ENCODE data around the gene IQGAP3.

IQGAP3 gene

GRCh38 chr1:156534424-156535060 is 37.8 kb downstream of the IQGAP3 start:
- no peak for DNase-seq

- DNase-seq = no peak
Observed at GRCh38 chr1:156533568-156534220, 38.7 kb downstream of the IQGAP3 start.

- DNase-seq = no peak
Observed at GRCh38 chr1:156532374-156532773, 40.0 kb downstream of the IQGAP3 start.

GRCh38 chr1:156530006-156530405 is 42.4 kb downstream of the IQGAP3 start:
- no peak for DNase-seq

- DNase-seq = no peak
Observed at GRCh38 chr1:156528875-156529425, 43.4 kb downstream of the IQGAP3 start.

- no peak for DNase-seq
Observed at GRCh38 chr1:156528231-156528630, 44.1 kb downstream of the IQGAP3 start.

GRCh38 chr1:156527584-156527983 is 44.8 kb downstream of the IQGAP3 start:
- DNase-seq = no peak

- no peak for DNase-seq
Observed at GRCh38 chr1:156525856-156526489, 46.4 kb downstream of the IQGAP3 start.

GRCh38 chr1:156525071-156525501 is 47.3 kb downstream of the IQGAP3 start:
- DNase-seq = no peak

GRCh38 chr1:156524481-156524869 is 47.9 kb downstream of the IQGAP3 start:
- DNase-seq = no peak

- no peak for DNase-seq
Observed at GRCh38 chr1:156523801-156524480, 48.4 kb downstream of the IQGAP3 start.

- DNase-seq = no peak
Observed at GRCh38 chr1:156522443-156522970, 49.9 kb downstream of the IQGAP3 start.

- no peak for DNase-seq
Observed at GRCh38 chr1:156517748-156518147, 54.6 kb downstream of the IQGAP3 start.

- DNase-seq = no peak
Observed at GRCh38 chr1:156516821-156517220, 55.5 kb downstream of the IQGAP3 start.

- DNase-seq = no peak
Observed at GRCh38 chr1:156515956-156516355, 56.4 kb downstream of the IQGAP3 start.

GRCh38 chr1:156513185-156513584 is 59.2 kb downstream of the IQGAP3 start:
- no peak for DNase-seq

- DNase-seq = no peak
Observed at GRCh38 chr1:156511644-156512043, 60.7 kb downstream of the IQGAP3 start.

GRCh38 chr1:156510709-156511108 is 61.7 kb downstream of the IQGAP3 start:
- no peak for DNase-seq

GRCh38 chr1:156509424-156510034 is 62.8 kb downstream of the IQGAP3 start:
- no peak for DNase-seq

- DNase-seq = no peak
Observed at GRCh38 chr1:156508955-156509234, 63.5 kb downstream of the IQGAP3 start.

GRCh38 chr1:156508205-156508954 is 64.0 kb downstream of the IQGAP3 start:
- DNase-seq = no peak

- DNase-seq = no peak
Observed at GRCh38 chr1:156506450-156506849, 65.9 kb downstream of the IQGAP3 start.

Data from COR-L47 (cell line).